GM18502 (cell line): ENCODE measurements around the gene CARMIL1.
"Not testable (repeated sequence)": the region's sequence is repeated elsewhere in the genome, so short reads cannot be mapped to it uniquely, and the experiment has no call there.

Experiments
- ATAC-seq: cut with Tn5 transposase; IDR thresholded peaks from one replicate; pipeline ENCODE4 v1.9.1; 2021; ENCODE audit warnings: mild to moderate bottlenecking; ENCODE audit not compliant: unreplicated experiment, poor library complexity

CARMIL1 gene

DNA sequence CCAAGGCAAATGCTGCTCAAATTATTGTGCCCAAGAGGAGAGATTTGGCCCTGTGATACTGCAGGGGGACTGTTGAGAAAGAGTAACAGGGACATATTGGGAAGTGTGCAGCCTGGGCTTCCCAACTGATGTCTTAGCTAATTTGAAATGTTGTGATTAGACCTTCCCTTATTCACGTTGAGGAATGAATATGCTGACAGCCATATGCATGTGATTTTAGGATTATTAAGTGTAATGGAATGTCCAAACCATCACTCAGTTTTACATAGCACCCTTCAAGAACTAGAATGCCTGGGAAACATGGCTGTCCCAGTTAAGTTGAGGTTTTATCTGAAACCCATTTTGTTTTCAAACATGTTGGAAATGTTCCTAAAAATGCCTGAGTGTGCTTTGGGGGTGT is 81.4 kb downstream of the CARMIL1 start:
- no peak for ATAC-seq

- ATAC-seq, result no peak
Measured at GRCh38 chr6:25363427-25363826, 84.3 kb downstream of the CARMIL1 start.

GRCh38 chr6:25365154-25365553 is 86.0 kb downstream of the CARMIL1 start:
- ATAC-seq, result no peak

DNA sequence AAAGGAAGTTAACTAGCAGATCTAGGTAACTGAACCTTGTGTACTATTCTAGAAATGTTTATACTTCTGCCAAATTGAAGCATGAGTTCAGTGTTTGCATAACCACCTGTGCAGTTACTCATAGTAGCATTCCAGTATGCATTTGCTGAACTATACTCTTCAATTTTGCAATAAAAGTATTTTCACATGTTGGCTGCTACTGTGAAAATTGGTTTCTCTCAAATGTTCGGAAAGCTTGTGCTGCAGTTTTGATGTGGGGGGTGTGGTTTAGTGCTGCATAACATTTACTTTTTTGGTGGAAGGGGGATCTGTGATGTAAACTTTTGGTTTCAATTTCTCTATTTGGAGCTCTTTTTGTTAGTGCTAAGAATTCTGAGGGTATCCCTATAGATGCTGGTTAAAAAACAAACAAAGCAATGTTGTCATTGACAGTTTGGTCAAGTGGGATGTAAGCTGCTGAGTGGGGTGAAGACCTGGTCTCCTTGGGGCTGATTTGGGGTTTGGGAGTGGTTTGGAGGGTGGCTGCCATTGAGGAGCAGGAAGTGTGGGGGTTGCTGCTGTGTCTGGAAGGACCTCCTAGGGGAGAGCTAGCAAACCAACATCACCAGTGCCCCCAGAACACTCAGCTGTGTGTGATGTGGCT is 87.8 kb downstream of the CARMIL1 start:
- peak; percentile 52 for ATAC-seq

GRCh38 chr6:25369036-25369432 is 89.9 kb downstream of the CARMIL1 start:
- no peak for ATAC-seq

DNA sequence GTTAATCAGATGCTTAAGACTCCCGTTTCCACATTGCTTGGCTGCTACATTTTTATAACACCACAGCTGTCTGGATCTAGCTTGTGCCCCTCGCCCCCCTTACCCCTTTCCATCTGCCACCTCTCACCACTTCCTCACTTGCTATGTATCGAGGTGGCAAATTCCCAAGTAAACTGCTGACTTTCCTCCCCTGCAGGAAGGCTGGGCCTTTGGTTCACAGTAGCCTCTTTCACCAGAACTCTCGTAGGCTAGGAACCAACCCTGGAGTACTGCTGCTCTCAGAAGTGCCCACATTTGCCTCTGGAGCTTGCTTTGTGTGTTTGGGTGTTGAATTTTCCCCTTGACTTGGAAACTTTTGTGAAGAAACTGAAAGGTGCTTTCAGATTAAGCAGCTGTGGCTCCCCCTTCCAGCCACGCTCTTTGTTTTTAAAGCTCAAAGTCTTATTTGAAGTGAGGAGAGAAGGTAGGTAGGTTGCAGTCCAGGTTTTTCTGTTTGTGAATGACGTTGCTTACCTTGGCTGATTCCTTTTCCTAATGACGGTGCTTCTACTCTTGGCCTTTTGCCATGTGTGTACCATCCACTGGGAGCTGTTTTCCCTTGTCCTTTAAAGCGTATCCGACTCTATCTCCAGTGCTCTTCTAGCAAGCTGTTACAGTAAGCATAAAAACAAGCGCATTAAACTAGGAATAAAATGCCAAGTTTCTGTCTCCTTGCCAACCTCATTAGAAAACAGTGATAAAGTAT is 90.4 kb downstream of the CARMIL1 start:
- no peak for ATAC-seq

- no peak for ATAC-seq
Measured at GRCh38 chr6:25370178-25371036, 91.2 kb downstream of the CARMIL1 start.

- ATAC-seq, result no peak
Measured at GRCh38 chr6:25371037-25371347, 91.8 kb downstream of the CARMIL1 start.

- ATAC-seq, result no peak
Measured at GRCh38 chr6:25375125-25375524, 96.0 kb downstream of the CARMIL1 start.

- no peak for ATAC-seq
Measured at GRCh38 chr6:25377664-25378063, 98.5 kb downstream of the CARMIL1 start.

- no peak for ATAC-seq
Measured at GRCh38 chr6:25381077-25381476, 101.9 kb downstream of the CARMIL1 start.

GRCh38 chr6:25382476-25382875 is 103.3 kb downstream of the CARMIL1 start:
- ATAC-seq, result not testable (repeated sequence)

DNA sequence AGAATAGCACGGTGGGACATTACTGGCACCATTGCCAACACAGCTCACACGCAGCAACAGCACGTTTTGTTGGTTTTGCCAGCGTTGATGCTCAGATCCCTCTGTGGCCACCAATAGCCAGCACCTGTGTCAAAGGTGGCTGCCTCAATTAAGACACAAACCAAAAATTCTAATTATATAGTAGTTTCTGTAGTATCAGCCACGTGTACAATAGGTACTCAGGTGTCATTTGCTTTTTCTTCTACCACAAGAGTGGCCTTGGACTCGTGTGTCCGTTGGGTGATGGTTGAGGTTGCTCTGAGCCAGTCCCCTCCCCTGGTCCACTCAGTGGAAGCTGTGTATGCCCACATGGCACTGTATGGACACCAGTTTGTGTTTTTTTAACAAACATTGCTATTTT is 105.1 kb downstream of the CARMIL1 start:
- ATAC-seq, result no peak

DNA sequence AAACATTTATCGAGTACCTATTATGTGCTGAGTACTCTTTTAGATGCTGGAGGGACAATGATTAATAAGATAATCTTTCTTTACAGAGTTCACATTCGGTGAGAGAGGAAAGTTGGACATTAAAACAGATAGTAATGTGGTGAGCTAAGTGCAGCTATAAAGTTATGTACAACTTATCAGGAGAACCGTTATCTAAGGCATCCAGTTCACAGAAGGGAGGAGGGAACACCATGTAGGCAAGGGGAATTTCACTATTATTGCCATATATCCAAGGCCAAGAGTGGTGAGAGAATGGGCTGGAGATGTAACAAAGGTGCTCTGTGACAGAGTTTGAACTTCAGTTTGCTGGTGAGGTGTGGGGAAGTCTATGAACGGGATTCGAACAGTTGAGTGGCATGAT is 105.8 kb downstream of the CARMIL1 start:
- ATAC-seq, result no peak

GRCh38 chr6:25387483-25387882 is 108.3 kb downstream of the CARMIL1 start:
- ATAC-seq, result peak; percentile 73

GRCh38 chr6:25387911-25388310 is 108.7 kb downstream of the CARMIL1 start:
- ATAC-seq, result peak; percentile 16

DNA sequence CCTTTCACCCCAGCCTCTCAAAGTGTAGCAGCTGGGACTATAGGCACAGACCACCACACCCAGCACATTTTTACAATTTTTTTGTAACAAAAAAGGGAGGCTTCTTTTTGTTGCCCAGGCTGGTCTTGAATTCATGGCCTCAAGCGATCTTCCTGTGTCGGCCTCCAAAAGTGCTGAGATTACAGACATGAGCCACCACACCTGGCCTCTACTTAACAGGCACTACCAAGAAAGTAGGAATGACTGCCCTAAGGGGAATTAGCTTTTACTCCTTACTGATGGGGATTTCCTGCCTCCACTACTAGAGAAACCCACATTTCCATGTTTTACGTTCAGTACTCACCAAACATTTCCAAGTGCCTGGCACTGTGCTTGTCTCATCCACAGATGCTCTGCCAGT is 109.6 kb downstream of the CARMIL1 start:
- ATAC-seq, result no peak

- ATAC-seq, result no peak
Measured at GRCh38 chr6:25389471-25389870, 110.3 kb downstream of the CARMIL1 start.

- no peak for ATAC-seq
Measured at GRCh38 chr6:25392372-25392771, 113.2 kb downstream of the CARMIL1 start.

DNA sequence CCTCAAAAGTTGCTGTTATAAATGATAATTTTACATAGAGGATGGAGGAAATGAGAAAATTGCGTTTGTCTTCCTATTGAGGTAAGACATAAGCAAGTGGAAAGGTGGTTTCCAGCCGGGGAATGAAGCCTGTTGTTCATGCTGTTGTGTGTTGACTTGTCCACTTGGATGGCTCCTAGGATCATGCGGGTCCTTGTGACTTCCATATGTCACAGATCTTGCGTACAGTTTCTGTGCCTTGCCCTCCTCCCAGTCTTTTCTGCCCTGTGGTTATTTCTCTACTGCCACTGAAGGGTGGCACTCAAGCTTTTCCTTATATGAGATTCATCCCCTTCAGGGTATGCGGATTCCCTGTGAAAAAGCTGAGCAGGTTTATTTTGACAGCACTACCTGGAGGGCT is 116.6 kb downstream of the CARMIL1 start:
- ATAC-seq, result no peak

- ATAC-seq, result no peak
Measured at GRCh38 chr6:25397406-25397805, 118.2 kb downstream of the CARMIL1 start.
